ENCODE results near the gene UNC119.

UNC119 gene

DNA sequence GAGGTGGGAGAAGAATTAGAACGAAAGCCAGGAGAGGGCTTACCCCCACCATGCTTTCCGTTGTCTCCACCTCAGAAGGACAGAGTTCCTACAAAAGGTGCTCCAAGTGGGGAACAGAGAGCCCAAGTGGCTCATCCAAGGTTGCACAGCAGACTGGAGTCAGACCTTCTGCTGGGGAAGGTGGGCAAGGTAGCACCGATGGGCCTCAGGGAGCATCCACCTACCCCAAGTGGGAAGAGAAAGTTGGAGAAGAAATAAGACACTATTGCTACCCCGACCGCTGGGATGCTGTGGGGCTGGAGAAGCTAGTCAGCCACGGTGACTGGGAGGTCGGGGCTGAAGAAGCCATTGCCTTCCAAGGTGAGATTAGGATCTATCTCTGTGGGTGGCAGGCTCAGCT lies 21.5 kb downstream of the UNC119 start:
- Histone ChIP-seq H3K4me3 (ENCODE audit: insufficient read length, low read depth) (no peak overlapping the region), H3K9ac (ENCODE audit: insufficient read length, low read depth) (no peak overlapping the region), H3K36me3 (ENCODE audit: insufficient read depth, insufficient read length, low read length) (no peaks in the 10 kb centered on the region), H3K4me1 (ENCODE audit: insufficient read depth, insufficient read length) (no peaks in the 10 kb centered on the region), H3K9me3 (ENCODE audit: insufficient read depth, low read length) (no peaks in the 10 kb centered on the region), H3K27me3 (ENCODE audit: insufficient read depth, insufficient read length) (no peaks in the 10 kb centered on the region)
- no peak for DNase-seq (ENCODE audit: low read depth, low spot score)
- TF ChIP-seq SUZ12 (IDR thresholded peaks at IDR 0.05; ENCODE audit: extremely low read depth, insufficient read depth, insufficient read length) = no peak
- no peak for TF ChIP-seq YY1 (IDR thresholded peaks at IDR 0.05; ENCODE audit: insufficient read depth, insufficient read length)
- no peak for TF ChIP-seq ZNF274 (IDR thresholded peaks at IDR 0.05; ENCODE audit: low read depth, low read length)

DNA sequence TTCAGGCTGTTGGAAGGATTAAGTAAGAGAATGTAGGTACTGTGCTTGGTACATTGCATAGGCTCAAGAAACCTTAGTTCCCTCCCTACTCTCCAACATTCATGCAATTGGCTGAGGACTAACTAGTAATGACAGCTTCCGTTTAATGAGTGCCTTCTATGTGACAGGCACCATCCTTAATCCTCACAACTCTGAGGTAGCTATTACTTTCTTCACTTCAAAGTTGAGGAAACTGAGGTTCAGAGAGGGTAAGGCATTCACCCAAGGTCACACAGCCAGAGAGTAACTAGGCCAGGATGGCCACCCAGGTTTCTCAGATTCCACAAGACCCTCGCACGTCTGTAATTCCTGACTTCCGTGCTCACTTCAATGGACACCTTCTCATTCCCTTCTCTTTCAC lies 22.2 kb downstream of the UNC119 start:
- no peak overlapping the region for H3K9ac ChIP-seq (ENCODE audit: insufficient read length, low read depth)
- no peak overlapping the region for H3K4me3 ChIP-seq (ENCODE audit: insufficient read length, low read depth)
- H3K9me3 ChIP-seq (ENCODE audit: insufficient read depth, low read length) = no peaks in the 10 kb centered on the region
- H3K27me3 ChIP-seq (ENCODE audit: insufficient read depth, insufficient read length) = no peaks in the 10 kb centered on the region
- DNase-seq (ENCODE audit: low read depth, low spot score) = no peak
- no peaks in the 10 kb centered on the region for H3K36me3 ChIP-seq (ENCODE audit: insufficient read depth, insufficient read length, low read length)
- no peak for TF ChIP-seq YY1 (IDR thresholded peaks at IDR 0.05; ENCODE audit: insufficient read depth, insufficient read length)
- peaks cover under 1% of the 10 kb centered on the region for H3K4me1 ChIP-seq (ENCODE audit: insufficient read depth, insufficient read length)

- no peak overlapping the region for H3K9ac ChIP-seq (ENCODE audit: insufficient read length, low read depth)
- H3K4me3 ChIP-seq (ENCODE audit: insufficient read length, low read depth) = no peak overlapping the region
- DNase-seq (ENCODE audit: low read depth, low spot score) = no peak
- no peaks in the 10 kb centered on the region for H3K27me3 ChIP-seq (ENCODE audit: insufficient read depth, insufficient read length)
- peaks cover 8% of the 10 kb centered on the region for H3K4me1 ChIP-seq (ENCODE audit: insufficient read depth, insufficient read length)
- no peaks in the 10 kb centered on the region for H3K9me3 ChIP-seq (ENCODE audit: insufficient read depth, low read length)
- no peaks in the 10 kb centered on the region for H3K36me3 ChIP-seq (ENCODE audit: insufficient read depth, insufficient read length, low read length)
- TF ChIP-seq SUZ12 (IDR thresholded peaks at IDR 0.05; ENCODE audit: extremely low read depth, insufficient read depth, insufficient read length) (no peak), ZNF274 (IDR thresholded peaks at IDR 0.05; ENCODE audit: low read depth, low read length) (no peak), YY1 (IDR thresholded peaks at IDR 0.05; ENCODE audit: insufficient read depth, insufficient read length) (no peak)
Measured at GRCh38 chr17:28529013-28529400, 23.4 kb downstream of the UNC119 start.

GRCh38 chr17:28528327-28529012 lies 24.0 kb downstream of the UNC119 start:
- H3K9ac ChIP-seq (ENCODE audit: insufficient read length, low read depth) = no peak overlapping the region
- no peak for DNase-seq (ENCODE audit: low read depth, low spot score)

DNA sequence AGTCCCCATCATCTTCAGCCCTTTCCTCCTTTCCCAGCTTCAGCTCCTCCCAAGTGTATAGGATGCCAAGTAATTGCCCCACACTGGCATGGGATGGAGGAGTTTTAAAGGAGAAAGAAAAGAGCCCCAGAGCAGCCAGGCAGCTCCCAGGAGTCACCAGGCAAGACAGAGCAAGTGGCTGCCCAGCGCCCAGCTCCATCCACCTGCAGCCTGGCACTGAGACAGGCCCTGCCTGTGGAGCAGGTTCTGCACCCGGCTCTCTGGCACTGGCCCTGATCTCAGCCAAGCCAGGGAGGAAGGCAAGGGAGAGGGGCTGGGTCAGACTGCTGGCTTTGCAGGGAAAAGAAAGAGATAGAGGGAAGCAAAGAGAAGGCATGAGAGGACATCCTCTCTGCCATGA lies 24.6 kb downstream of the UNC119 start:
- TF ChIP-seq YY1 (IDR thresholded peaks at IDR 0.05; ENCODE audit: insufficient read depth, insufficient read length) (no peak), SUZ12 (IDR thresholded peaks at IDR 0.05; ENCODE audit: extremely low read depth, insufficient read depth, insufficient read length) (no peak), ZNF274 (IDR thresholded peaks at IDR 0.05; ENCODE audit: low read depth, low read length) (no peak)
- H3K36me3 ChIP-seq (ENCODE audit: insufficient read depth, insufficient read length, low read length) = no peaks in the 10 kb centered on the region
- no peak overlapping the region for H3K9ac ChIP-seq (ENCODE audit: insufficient read length, low read depth)
- DNase-seq (ENCODE audit: low read depth, low spot score) = no peak
- no peaks in the 10 kb centered on the region for H3K9me3 ChIP-seq (ENCODE audit: insufficient read depth, low read length)
- H3K27me3 ChIP-seq (ENCODE audit: insufficient read depth, insufficient read length) = no peaks in the 10 kb centered on the region
- peaks cover 10% of the 10 kb centered on the region for H3K4me1 ChIP-seq (ENCODE audit: insufficient read depth, insufficient read length)
- H3K4me3 ChIP-seq (ENCODE audit: insufficient read length, low read depth) = no peak overlapping the region

More at GRCh38 chr17:28528327-28529012, 24.0 kb downstream of the UNC119 start:
- H3K4me3 ChIP-seq (ENCODE audit: insufficient read length, low read depth) = no peak overlapping the region
- no peaks in the 10 kb centered on the region for H3K36me3 ChIP-seq (ENCODE audit: insufficient read depth, insufficient read length, low read length)
- H3K9me3 ChIP-seq (ENCODE audit: insufficient read depth, low read length) = no peaks in the 10 kb centered on the region
- no peaks in the 10 kb centered on the region for H3K27me3 ChIP-seq (ENCODE audit: insufficient read depth, insufficient read length)
- H3K4me1 ChIP-seq (ENCODE audit: insufficient read depth, insufficient read length) = peaks cover 10% of the 10 kb centered on the region
- TF ChIP-seq YY1 (IDR thresholded peaks at IDR 0.05; ENCODE audit: insufficient read depth, insufficient read length) (no peak), ZNF274 (IDR thresholded peaks at IDR 0.05; ENCODE audit: low read depth, low read length) (no peak), SUZ12 (IDR thresholded peaks at IDR 0.05; ENCODE audit: extremely low read depth, insufficient read depth, insufficient read length) (no peak)

DNA sequence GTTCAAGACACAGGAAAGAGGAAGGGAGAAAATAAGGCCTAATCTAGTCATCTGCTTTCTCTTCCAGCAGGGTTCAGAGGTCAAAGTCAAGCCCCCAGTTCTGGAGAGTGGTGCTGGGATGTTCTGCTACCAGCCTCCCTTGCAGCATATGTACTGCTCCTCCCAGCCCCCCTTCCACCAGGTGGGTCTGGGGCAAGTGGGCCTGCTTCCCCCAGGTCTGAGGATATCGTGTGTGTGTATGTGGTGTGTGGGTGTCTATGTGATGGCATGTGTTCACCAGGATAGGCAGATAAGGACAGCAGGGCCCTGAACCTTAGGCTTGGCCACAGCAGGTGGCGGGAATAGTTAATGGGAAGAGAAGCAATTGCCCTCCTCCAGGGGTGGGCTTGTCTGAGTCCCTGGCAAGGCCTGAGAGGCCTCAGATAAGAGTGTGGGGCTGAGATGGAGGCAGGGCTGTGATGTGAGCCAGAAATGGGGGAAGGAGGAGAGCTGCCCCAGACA lies 25.2 kb downstream of the UNC119 start:
- peaks cover 10% of the 10 kb centered on the region for H3K4me1 ChIP-seq (ENCODE audit: insufficient read depth, insufficient read length)
- TF ChIP-seq YY1 (IDR thresholded peaks at IDR 0.05; ENCODE audit: insufficient read depth, insufficient read length) = no peak
- no peak overlapping the region for H3K9ac ChIP-seq (ENCODE audit: insufficient read length, low read depth)
- H3K9me3 ChIP-seq (ENCODE audit: insufficient read depth, low read length) = no peaks in the 10 kb centered on the region
- no peaks in the 10 kb centered on the region for H3K27me3 ChIP-seq (ENCODE audit: insufficient read depth, insufficient read length)
- no peak for DNase-seq (ENCODE audit: low read depth, low spot score)
- H3K36me3 ChIP-seq (ENCODE audit: insufficient read depth, insufficient read length, low read length) = no peaks in the 10 kb centered on the region
- no peak overlapping the region for H3K4me3 ChIP-seq (ENCODE audit: insufficient read length, low read depth)

DNA sequence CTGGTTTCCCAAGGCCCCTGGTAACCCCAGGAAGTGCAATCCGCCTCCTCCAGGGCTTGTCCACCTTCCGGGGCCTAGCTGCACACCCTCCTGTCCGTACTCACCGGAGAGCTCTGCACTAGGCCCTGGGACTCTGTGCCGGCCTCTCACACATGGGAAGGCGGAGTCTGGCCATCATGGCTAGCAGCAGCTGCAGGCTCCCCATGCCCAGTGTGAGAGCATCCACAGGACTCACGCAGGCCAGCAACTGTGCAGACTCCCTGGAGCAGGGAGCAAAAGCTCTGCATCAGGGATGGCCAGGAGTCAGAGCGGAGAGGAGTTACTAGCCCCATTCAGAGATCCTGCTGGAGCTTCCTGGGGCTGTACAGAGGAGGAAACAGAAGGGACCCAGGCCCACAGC lies 26.0 kb downstream of the UNC119 start:
- H3K27me3 ChIP-seq (ENCODE audit: insufficient read depth, insufficient read length) = no peaks in the 10 kb centered on the region
- no peaks in the 10 kb centered on the region for H3K36me3 ChIP-seq (ENCODE audit: insufficient read depth, insufficient read length, low read length)
- no peak for DNase-seq (ENCODE audit: low read depth, low spot score)
- H3K4me1 ChIP-seq (ENCODE audit: insufficient read depth, insufficient read length) = peaks cover 13% of the 10 kb centered on the region
- H3K9me3 ChIP-seq (ENCODE audit: insufficient read depth, low read length) = no peaks in the 10 kb centered on the region
- no peak overlapping the region for H3K4me3 ChIP-seq (ENCODE audit: insufficient read length, low read depth)
- H3K9ac ChIP-seq (ENCODE audit: insufficient read length, low read depth) = no peak overlapping the region
- TF ChIP-seq SUZ12 (IDR thresholded peaks at IDR 0.05; ENCODE audit: extremely low read depth, insufficient read depth, insufficient read length) (no peak), ZNF274 (IDR thresholded peaks at IDR 0.05; ENCODE audit: low read depth, low read length) (no peak), YY1 (IDR thresholded peaks at IDR 0.05; ENCODE audit: insufficient read depth, insufficient read length) (no peak)
